OCI-LY7 (cell line): Measurements from ENCODE around the gene RAB8B.

ENCODE experiments used
- CTCF ChIP-seq: fragments of 200-600 bp; sonication (generic); conservative IDR thresholded peaks from 2 replicates; pipeline ENCODE4 v1.5.1; 2014; ENCODE audit warnings: mild to moderate bottlenecking, antibody characterized with exemption, low read length, moderate library complexity, mixed read lengths
- EZH2phosphoT487 ChIP-seq: fragments of 200-600 bp; sonication (generic); IDR thresholded peaks from 2 replicates; pipeline ENCODE4 v1.6.1; 2018; ENCODE audit warnings: low read depth, borderline replicate concordance, mild to moderate bottlenecking, mixed run types, antibody characterized with exemption, low read length, moderate library complexity, mixed read lengths

GRCh38 chr15:63306492-63307073 lies 117.2 kb downstream of the RAB8B start:
- TF ChIP-seq CTCF (no peak), EZH2phosphoT487 (no peak)
